Panc1 (cell line): ENCODE measurements around the gene ALDOA. TPM values are rescaled to one million over a fixed set of nuclear protein-coding genes. Genes with fewer than 3 reads are reported as not detected.

Experiments
- ATAC-seq: fragments of 200-7000 bp; cut with Tn5 transposase; 2 replicates; pipeline ENCODE4 v1.9.1; 2020; ENCODE audit warnings: mild to moderate bottlenecking, moderate library complexity
- BruUV-seq: library from RNA; stranded (reverse); fragments of 400-500 nt; replicated peaks from 2 replicates; lab custom pipeline; 2021; lab: Mats Ljungman, UMichigan
- CTCF ChIA-PET: fragments of 300-600 bp; sonication (Branson Sonifier 250); formaldehyde crosslinking; loops from one replicate; lab custom pipeline; 2022; ENCODE audit warnings: antibody characterized with exemption; lab: Charles Lee
- POLR2A ChIA-PET: fragments of 300-600 bp; sonication (Branson Sonifier 250); formaldehyde crosslinking; loops from one replicate; lab custom pipeline; 2022; ENCODE audit warnings: antibody characterized with exemption; lab: Charles Lee
- DNase-seq: peaks from one replicate; pipeline ENCODE4 v3.0.0-alpha.2; 2010; ENCODE audit warnings: low read depth, low spot score
- H3K27ac ChIP-seq: 2 replicates; pipeline ENCODE4 v1.5.1; 2011; ENCODE audit warnings: mild to moderate bottlenecking, low read length, inconsistent platforms
- H3K27me3 ChIP-seq: fragments of 200-500 bp; sonication (Bioruptor generic); 2 replicates; pipeline ENCODE4 v1.6.0; 2014; ENCODE audit warnings: low read length, inconsistent platforms; ENCODE audit not compliant: control insufficient read depth, insufficient read depth
- H3K36me3 ChIP-seq: fragments of 200-500 bp; sonication (Bioruptor generic); 2 replicates; pipeline ENCODE4 v1.5.1; 2014; ENCODE audit warnings: inconsistent platforms, mild to moderate bottlenecking, low read length, moderate library complexity; ENCODE audit not compliant: control insufficient read depth, insufficient read depth
- H3K4me1 ChIP-seq: 2 replicates; pipeline ENCODE4 v1.5.1; 2011; ENCODE audit warnings: inconsistent platforms, mild to moderate bottlenecking, low read length, moderate library complexity; ENCODE audit not compliant: control insufficient read depth, insufficient read depth
- H3K4me3 ChIP-seq, 2 experiments: 2 replicates each; pipeline ENCODE4 v1.5.1; 2011 to 2012; ENCODE audit warnings: low read depth in 2 of 2, low read length in 2 of 2, mild to moderate bottlenecking in 2 of 2, inconsistent platforms in 1 of 2, moderate library complexity in 1 of 2
- H3K9me3 ChIP-seq: fragments of 200-500 bp; sonication (Bioruptor generic); 2 replicates; pipeline ENCODE4 v1.5.1; 2014; ENCODE audit warnings: low read depth, mild to moderate bottlenecking, inconsistent platforms, low read length, moderate library complexity; ENCODE audit not compliant: control insufficient read depth, insufficient read depth
- CTCF ChIP-seq: fragments of 450-650 bp; IDR thresholded peaks from 2 replicates; pipeline ENCODE4 v1.5.1; 2017; ENCODE audit warnings: mild to moderate bottlenecking
- POLR2AphosphoS5 ChIP-seq: IDR thresholded peaks from 2 replicates; pipeline ENCODE4 v1.6.1; 2012; ENCODE audit warnings: mild to moderate bottlenecking, low read depth, low read length, moderate library complexity
- REST ChIP-seq, 2 experiments: IDR thresholded peaks; 2 replicates each; pipeline ENCODE4 v1.6.1; 2011 to 2012; ENCODE audit warnings: low read depth in 2 of 2, control low read depth in 1 of 2, low read length in 1 of 2, mild to moderate bottlenecking in 1 of 2, moderate library complexity in 1 of 2; ENCODE audit not compliant: insufficient read depth in 1 of 2
- SIN3A ChIP-seq: IDR thresholded peaks from 2 replicates; pipeline ENCODE4 v1.6.1; 2012; ENCODE audit warnings: low read depth, mild to moderate bottlenecking, low read length, moderate library complexity, borderline replicate concordance; ENCODE audit not compliant: insufficient read depth
- TCF7L2 ChIP-seq: IDR thresholded peaks from 2 replicates; pipeline ENCODE4 v1.6.1; 2011; ENCODE audit warnings: mild to moderate bottlenecking, low read depth, low read length, inconsistent platforms
- in situ Hi-C: cut with HindIII; loops from 2 replicates; pipeline ENCODE4 v1.10.0; 2016; ENCODE audit warnings: low sequenced_read_pairs, low pct_unique_long_range_greater_than_20kb
- intact Hi-C: fragments of 100-400 bp; cut with micrococcal nuclease; formaldehyde crosslinking; loops from one replicate; pipeline ENCODE4 v1.10.0; 2022; ENCODE audit not compliant: unreplicated experiment
- total RNA-seq: library from RNA; stranded (reverse); gene quantifications from one replicate; pipeline ENCODE4 v1.2.1, GENCODE V29; 2021; ENCODE audit not compliant: unreplicated experiment

The ALDOA gene
- total RNA-seq, 1 experiment from 2014 or later, result 2,516 TPM

- DNase-seq (no peak), ATAC-seq (no peak)
- no TSS peak for BruUV-seq
- no peaks in the 10 kb centered on the region for H3K36me3 ChIP-seq
- TF ChIP-seq POLR2AphosphoS5 (no peak), REST (IDR thresholded peaks at IDR 0.05; ENCODE audit: insufficient read depth in 1 of 2, low read depth in 2 of 2, low read length in 1 of 2) (no peak), TCF7L2 (no peak), CTCF (no peak), SIN3A (no peak)
- no peak overlapping the region for H3K4me3 ChIP-seq
- H3K4me1 ChIP-seq, result peaks cover 18% of the 10 kb centered on the region
- intact Hi-C loops, result no loop called here
- H3K27ac ChIP-seq, result no peak overlapping the region
- peaks cover 19% of the 10 kb centered on the region; the same call in 1 of the 2 replicates for H3K9me3 ChIP-seq
- in situ Hi-C loops, result no loop called here
- CTCF ChIA-PET, result no interaction called here
- no peaks in the 10 kb centered on the region for H3K27me3 ChIP-seq
- POLR2A ChIA-PET, result no interaction called here
Observed at GRCh38 chr16:30094541-30095165, 29.1 kb downstream of the ALDOA start.

GRCh38 chr16:30095166-30096078, 29.9 kb downstream of the ALDOA start:
- ATAC-seq (no peak), DNase-seq (no peak)
- intact Hi-C loops, result no loop called here
- no peaks in the 10 kb centered on the region for H3K27me3 ChIP-seq
- ChIA-PET POLR2A (no interaction called here), CTCF (no interaction called here)
- BruUV-seq, result no TSS peak
- H3K4me1 ChIP-seq, result peaks cover 14% of the 10 kb centered on the region
- peaks cover 19% of the 10 kb centered on the region; the same call in 1 of the 2 replicates for H3K9me3 ChIP-seq
- TF ChIP-seq TCF7L2, result no peak
- TF ChIP-seq CTCF, result no peak
- no peak for TF ChIP-seq REST (IDR thresholded peaks at IDR 0.05; ENCODE audit: insufficient read depth in 1 of 2, low read depth in 2 of 2, low read length in 1 of 2)
- TF ChIP-seq SIN3A, result no peak
- no peak for TF ChIP-seq POLR2AphosphoS5
- peak overlapping the region in 1 of 2 experiments; percentile 19; a peak in 1 of 4 replicates for H3K4me3 ChIP-seq
- in situ Hi-C loops, result no loop called here
- no peaks in the 10 kb centered on the region for H3K36me3 ChIP-seq
- no peak overlapping the region for H3K27ac ChIP-seq
